D721Med (cell line): Measurements from ENCODE around the gene CHMP4B.
A peak's percentile ranks its signal among the peaks of the same experiment; 100 is the strongest.

ENCODE experiments used
- DNase-seq: peaks from one replicate; pipeline ENCODE4 v3.0.0; 2011; ENCODE audit warnings: low spot score; ENCODE audit not compliant: insufficient read length
- FAIRE-seq: peaks from 2 replicates; lab custom pipeline; 2011; peaks lifted over from hg19 to GRCh38; lab: Jason Lieb, UNC
- TF ChIP-seq, protein P1 (sequence below): IDR thresholded peaks from 2 replicates; pipeline ENCODE4 v1.5.1; 2012; ENCODE audit warnings: mild to moderate bottlenecking, control low read depth; ENCODE audit not compliant: insufficient read depth; ENCODE audit errors: missing control alignments

Gene CHMP4B, protein sequence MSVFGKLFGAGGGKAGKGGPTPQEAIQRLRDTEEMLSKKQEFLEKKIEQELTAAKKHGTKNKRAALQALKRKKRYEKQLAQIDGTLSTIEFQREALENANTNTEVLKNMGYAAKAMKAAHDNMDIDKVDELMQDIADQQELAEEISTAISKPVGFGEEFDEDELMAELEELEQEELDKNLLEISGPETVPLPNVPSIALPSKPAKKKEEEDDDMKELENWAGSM

DNA sequence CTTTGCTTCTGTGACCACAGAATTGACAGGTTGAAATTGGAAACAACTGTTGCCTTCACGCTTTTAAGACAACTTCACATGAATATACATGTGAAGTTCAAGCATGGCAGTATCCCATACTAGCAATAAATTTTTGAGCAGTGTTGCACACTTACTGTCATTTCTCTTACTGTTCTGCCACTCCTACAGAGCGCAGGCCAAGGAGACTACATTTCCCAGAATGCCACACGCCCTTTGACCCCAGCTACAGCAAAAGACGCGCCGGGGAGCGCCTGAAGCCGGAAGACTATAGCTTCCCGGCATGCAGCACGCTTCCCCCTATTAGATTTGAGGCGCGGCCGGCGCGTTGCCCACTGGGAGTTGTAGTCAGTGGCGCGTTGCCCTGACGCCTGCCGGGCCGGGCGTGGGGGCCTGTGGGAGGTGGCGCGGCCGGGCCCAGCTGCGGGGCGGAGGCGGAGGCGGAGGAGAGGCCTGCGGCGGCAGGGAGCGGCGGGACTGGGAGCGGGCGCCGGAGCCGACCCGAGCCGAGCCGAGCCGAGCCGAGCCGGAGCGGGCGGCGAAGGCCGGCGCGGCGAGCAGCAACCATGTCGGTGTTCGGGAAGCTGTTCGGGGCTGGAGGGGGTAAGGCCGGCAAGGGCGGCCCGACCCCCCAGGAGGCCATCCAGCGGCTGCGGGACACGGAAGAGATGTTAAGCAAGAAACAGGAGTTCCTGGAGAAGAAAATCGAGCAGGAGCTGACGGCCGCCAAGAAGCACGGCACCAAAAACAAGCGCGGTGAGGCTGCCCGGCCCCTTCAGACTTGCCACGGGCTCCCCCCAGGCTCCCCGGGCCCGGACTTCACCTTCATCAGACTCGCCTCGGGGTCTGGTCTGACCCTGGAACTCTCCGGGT, at the start of gene CHMP4B:
Gene CHMP4B, plus strand, starts transcription at position 464 of the 891 bp plus-strand sequence. Its CDS starts 121 bp downstream, at position 585.
- DNase-seq (peak; percentile 88), FAIRE-seq (no peak)
- TF ChIP-seq, protein P1, sequence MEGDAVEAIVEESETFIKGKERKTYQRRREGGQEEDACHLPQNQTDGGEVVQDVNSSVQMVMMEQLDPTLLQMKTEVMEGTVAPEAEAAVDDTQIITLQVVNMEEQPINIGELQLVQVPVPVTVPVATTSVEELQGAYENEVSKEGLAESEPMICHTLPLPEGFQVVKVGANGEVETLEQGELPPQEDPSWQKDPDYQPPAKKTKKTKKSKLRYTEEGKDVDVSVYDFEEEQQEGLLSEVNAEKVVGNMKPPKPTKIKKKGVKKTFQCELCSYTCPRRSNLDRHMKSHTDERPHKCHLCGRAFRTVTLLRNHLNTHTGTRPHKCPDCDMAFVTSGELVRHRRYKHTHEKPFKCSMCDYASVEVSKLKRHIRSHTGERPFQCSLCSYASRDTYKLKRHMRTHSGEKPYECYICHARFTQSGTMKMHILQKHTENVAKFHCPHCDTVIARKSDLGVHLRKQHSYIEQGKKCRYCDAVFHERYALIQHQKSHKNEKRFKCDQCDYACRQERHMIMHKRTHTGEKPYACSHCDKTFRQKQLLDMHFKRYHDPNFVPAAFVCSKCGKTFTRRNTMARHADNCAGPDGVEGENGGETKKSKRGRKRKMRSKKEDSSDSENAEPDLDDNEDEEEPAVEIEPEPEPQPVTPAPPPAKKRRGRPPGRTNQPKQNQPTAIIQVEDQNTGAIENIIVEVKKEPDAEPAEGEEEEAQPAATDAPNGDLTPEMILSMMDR: no peak

DNA sequence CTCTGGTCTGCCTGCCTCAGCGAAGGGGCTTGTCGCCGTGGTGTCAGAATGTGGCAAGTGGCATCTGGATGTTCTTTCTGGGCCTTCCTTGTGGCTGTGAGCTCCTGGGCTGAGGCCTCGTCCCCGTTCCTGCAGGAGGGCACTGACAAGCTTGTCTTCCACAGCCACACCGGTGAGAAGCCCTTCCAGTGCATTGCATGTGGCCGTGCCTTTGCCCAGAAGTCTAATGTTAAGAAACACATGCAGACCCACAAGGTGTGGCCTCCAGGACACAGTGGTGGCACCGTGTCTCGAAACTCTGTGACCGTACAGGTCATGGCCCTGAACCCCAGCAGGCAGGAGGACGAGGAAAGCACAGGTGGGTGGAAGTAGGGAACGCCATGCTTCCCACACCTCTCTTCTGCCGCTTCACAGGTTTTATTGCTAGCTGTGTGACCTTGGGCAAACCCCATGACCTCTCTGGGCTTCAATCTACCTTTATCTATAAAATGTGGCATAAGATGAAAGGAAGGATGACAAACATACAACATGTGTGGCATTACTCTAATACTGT, 49.4 kb upstream of the CHMP4B start:
- FAIRE-seq (no peak), DNase-seq (no peak)
- TF ChIP-seq, protein P1: no peak

DNA sequence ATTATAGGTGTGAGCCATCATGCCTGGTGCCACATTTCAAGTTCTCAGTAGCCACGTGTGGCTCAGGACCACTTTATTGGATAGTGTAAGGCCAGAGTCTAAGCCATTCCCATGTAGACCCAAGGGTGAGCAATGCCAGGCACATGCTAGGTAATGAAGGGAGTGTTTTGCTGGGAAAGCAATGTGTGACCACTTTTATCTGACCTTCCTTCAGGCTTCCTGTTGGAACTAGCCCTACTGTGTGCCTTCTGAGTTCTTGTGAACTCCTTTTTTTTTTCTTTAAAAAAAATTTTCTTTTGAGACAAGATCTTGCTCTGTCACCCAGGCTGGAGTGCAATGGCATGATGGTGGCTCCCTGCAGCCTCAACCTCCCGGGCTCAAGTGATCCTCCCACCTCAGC, 46.0 kb upstream of the CHMP4B start:
- DNase-seq (no peak), FAIRE-seq (no peak)
- TF ChIP-seq, protein P1: no peak

DNA sequence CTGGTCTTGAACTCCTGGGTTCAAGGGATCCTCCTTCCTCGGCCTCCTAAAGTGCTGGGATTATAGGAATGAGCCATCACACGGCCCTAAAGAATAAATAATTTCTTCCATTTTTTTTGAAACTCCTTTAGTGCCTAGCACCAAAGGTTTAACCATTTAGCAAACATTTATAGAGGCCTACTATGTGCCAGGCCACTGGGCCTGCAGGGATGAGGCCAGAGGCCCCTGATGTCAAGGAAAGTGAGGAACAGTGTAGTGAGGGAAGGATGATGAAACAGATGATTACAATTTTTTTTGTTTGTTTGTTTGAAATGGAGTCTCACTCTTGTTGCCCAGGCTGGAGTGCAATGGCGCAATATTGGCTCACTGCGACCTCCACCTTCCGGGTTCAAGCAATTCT, 45.6 kb upstream of the CHMP4B start:
- FAIRE-seq: no peak
- TF ChIP-seq, protein P1: no peak

DNA sequence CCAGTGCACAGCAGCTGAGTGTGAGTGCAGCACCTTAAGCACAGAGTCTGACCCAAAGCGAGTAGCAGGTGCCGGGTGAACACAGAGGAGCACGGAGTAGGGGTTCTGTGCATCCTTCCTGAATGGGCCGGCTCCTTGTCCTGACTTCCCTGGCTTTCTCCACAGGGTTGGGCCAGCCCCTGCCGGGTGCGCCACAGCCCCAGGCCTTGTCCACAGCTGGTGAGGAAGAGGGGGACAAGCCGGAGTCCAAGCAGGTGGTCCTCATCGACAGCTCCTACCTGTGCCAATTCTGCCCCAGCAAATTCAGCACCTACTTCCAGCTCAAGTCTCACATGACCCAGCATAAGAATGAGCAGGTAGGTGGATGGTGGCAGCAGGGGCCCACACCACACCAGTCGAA, 44.5 kb upstream of the CHMP4B start:
- TF ChIP-seq, protein P1: no peak
- DNase-seq: no peak
- no peak for FAIRE-seq

More for the DNA sequence above, 45.6 kb upstream of the CHMP4B start:
- no peak for DNase-seq

DNA sequence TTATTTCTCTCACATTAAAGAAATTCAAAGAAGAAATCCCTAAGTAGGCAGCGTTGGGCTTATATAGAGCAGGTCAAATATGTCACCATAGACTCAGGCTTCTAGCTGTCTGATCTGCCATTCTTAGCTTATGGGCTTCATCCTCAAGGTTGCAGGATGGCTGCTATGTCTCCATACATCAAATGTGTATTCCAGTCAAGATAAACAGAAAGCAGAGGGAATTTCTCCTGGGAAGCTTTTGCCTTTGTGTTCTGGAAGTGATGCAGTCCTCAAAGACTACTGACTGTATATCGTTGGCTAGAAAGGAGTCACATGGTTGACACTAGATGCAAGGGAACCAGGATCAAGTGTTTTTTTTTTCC, 43.4 kb upstream of the CHMP4B start:
- TF ChIP-seq, protein P1: no peak
- no peak for FAIRE-seq
- DNase-seq: no peak
